ENCODE results near the gene PRKCD.

DNA sequence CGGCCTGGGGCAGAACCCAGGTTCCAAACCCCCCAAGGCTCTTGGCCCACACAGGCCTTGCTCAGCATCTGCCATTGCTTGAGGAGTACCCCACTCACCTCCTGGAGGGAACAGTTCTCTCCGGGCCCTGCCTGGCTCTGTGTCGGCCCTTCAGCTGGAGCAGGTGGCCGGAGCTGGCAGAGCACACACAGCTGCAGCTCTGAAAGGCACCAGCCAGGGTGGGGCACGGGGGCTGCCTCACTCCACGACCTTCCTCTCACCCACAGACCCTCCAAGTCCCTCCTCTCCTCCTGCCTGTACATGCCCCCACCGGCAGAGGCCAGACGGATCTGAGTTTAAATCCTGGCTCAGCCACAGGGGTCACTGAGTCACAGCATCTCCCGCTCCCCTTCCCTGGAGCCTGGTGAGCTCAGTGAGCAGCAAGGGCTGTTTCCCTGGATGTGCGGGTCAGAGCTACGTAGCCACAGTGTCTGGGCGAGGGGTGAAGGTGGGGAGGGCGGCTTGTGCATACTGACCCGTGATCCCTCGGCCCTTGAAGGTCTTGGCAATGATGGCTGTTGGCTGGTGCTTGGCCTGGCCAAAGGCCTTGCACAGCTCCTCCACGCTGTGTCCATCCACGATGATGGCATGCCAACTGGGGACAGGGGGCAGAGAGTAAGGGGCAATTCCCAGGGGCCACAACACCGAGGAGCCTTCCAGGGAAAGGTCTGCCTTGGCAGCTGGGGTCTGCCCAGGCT is 71.8 kb downstream of the PRKCD start:
- TF ChIP-seq, protein P1, sequence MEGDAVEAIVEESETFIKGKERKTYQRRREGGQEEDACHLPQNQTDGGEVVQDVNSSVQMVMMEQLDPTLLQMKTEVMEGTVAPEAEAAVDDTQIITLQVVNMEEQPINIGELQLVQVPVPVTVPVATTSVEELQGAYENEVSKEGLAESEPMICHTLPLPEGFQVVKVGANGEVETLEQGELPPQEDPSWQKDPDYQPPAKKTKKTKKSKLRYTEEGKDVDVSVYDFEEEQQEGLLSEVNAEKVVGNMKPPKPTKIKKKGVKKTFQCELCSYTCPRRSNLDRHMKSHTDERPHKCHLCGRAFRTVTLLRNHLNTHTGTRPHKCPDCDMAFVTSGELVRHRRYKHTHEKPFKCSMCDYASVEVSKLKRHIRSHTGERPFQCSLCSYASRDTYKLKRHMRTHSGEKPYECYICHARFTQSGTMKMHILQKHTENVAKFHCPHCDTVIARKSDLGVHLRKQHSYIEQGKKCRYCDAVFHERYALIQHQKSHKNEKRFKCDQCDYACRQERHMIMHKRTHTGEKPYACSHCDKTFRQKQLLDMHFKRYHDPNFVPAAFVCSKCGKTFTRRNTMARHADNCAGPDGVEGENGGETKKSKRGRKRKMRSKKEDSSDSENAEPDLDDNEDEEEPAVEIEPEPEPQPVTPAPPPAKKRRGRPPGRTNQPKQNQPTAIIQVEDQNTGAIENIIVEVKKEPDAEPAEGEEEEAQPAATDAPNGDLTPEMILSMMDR (IDR thresholded peaks at IDR 0.05): no peak
- no peak for TF ChIP-seq POLR2A (IDR thresholded peaks at IDR 0.05)

Measured in body of pancreas (tissue), 4 donors.